GM18873 (cell line): Measurements from ENCODE around the gene BRF1.
"Not testable (repeated sequence)": the region's sequence is repeated elsewhere in the genome, so short reads cannot be mapped to it uniquely, and the experiment has no call there.

Source experiments
- ATAC-seq: cut with Tn5 transposase; IDR thresholded peaks from one replicate; pipeline ENCODE4 v1.9.1; 2021; ENCODE audit warnings: mild to moderate bottlenecking, moderate library complexity, moderate number of reproducible peaks; ENCODE audit not compliant: unreplicated experiment, low FRiP score

Gene BRF1, protein sequence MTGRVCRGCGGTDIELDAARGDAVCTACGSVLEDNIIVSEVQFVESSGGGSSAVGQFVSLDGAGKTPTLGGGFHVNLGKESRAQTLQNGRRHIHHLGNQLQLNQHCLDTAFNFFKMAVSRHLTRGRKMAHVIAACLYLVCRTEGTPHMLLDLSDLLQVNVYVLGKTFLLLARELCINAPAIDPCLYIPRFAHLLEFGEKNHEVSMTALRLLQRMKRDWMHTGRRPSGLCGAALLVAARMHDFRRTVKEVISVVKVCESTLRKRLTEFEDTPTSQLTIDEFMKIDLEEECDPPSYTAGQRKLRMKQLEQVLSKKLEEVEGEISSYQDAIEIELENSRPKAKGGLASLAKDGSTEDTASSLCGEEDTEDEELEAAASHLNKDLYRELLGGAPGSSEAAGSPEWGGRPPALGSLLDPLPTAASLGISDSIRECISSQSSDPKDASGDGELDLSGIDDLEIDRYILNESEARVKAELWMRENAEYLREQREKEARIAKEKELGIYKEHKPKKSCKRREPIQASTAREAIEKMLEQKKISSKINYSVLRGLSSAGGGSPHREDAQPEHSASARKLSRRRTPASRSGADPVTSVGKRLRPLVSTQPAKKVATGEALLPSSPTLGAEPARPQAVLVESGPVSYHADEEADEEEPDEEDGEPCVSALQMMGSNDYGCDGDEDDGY

DNA sequence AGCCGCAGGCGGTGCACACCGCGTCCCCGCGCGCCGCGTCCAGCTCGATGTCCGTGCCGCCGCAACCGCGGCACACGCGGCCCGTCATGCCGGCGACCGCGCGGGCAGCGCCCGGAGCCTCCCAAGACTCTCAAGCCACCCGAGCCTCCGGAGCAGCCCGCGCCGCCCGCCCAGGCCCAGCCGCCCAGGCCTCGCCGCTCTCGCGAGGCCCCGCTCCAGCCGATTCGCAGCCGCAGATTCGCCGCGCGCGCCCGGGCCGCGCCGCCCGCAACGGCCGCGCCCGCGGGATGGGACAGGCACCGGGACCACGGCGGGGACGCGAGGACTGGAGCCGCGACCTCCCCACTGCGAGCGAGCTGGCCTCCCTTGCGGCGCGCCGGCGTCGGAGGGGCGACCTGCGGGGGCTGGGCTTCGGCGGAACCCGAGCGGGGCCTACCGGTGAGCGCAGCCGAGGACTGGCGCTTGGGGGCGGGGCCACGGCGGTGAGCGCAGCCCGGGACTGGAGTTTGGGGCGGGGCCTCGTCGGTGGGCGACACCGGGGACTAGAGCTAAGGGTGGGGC, at the start of gene BRF1:
BRF1 (minus strand) TSS at position 460 of the 561 bp plus-strand sequence; CDS start at position 88, 372 bp downstream.
- peak; percentile 67 for ATAC-seq

DNA sequence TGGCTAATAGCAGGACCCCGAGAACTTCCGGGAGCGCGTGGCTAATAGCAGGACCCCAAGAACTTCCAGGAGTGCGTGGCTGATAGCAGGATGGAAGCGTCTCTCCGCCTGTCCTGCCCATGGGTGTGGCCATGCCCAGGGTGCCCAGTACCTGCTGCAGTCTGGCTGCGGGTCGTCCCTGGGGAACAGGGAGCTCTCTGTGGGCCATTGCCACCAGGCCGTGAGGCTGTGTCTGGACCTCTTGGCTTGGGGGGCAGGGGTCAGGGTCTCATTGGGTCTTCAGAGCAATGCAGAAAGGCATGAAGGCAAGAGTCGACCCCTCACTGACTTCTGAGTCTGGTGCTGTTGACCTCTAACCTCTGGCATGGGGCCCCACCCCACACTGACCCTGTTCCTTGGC, 49.2 kb upstream of the BRF1 start:
- no peak for ATAC-seq

DNA sequence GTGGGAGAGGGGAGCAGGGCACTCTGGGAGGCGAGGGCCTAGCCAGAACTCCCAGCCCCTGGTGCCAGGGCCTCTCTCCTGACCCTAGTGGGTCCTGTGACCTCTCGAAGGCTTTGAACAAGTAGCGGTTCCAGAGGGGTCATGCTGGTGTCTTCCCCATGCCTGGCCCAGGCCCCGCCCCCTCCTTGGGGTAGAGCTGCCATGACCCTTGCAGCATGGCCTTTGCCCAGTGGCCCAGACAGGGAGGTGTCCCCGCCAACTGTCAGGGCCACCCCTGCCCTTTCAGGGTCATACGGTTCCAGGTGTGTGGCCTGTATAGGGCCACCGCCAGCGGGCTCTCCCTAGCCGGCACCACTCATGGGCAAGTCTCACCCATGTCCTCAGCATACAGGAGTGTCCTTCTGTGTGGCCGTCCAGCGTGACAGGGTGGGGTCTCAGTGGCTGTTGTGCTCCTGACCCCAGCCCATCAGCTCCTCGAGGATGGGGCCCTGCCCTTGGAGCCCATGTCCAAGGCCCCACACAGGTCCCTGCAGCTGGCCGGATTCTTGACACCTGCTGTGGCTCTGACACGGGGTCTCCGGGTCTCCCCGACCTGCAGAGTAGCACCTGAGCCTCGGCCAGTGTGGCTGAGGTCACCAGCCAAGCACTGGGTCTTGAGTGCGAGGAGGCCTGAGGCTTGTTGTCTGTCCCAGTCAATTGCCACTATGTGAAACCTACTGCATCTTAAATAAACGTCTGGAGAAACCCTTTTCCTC, 48.3 kb upstream of the BRF1 start:
- no peak for ATAC-seq

DNA sequence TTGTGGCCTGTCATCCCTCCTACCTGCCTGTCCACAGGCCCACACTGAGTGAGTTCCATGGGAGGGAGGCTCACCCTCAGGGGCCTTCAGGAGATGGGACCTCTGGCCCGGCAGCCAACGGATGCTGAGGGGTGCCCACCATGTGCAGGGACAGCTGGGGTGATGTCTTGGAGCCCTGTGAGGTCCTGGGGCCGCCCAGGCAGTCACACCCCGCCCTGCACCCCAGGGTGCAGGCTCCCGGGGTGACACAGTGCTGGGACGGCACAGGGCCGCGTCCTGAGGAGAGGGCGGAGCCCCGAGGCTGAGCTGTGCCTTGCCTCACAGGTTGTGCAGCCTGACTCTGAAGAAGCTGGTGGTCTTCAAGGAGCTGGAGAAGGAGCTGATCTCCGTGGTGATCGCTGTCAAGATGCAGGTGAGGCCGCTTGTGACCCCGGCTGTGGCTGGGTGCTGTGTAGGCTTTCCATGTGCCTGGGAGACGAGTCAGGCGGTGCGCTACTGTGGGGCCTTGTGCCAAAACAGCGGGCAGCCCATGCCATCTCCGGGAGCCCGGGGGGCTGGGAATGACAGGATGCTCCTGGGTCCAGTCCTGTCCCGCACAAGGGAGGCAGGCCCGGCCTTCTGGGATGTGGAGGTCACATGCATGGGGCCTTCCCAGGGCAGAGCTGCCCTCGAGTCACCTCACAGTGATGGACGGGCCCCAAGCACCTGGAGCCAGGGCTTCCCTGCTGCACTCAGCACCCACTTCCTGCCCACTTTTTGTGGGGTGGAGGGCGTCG, 47.6 kb upstream of the BRF1 start:
- no peak for ATAC-seq

DNA sequence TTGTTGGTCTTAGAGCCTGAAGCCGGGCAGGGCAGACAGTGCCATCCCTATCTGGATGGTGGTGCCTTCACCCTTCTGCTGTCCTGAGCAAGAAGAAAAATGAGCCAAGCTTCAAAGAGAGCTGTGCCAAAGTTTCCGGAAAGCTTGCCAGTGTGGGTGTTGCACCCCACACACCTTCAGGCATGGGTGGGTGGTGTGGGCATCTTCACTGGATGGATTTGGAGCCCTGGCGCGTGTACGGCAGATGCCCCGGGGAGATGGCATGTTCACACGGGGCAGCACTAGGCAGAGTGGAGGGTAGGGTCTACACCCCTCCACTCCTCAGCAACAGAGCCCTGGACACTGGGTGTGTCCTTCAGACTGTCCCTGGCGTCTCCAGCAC, 46.8 kb upstream of the BRF1 start:
- ATAC-seq: no peak

DNA sequence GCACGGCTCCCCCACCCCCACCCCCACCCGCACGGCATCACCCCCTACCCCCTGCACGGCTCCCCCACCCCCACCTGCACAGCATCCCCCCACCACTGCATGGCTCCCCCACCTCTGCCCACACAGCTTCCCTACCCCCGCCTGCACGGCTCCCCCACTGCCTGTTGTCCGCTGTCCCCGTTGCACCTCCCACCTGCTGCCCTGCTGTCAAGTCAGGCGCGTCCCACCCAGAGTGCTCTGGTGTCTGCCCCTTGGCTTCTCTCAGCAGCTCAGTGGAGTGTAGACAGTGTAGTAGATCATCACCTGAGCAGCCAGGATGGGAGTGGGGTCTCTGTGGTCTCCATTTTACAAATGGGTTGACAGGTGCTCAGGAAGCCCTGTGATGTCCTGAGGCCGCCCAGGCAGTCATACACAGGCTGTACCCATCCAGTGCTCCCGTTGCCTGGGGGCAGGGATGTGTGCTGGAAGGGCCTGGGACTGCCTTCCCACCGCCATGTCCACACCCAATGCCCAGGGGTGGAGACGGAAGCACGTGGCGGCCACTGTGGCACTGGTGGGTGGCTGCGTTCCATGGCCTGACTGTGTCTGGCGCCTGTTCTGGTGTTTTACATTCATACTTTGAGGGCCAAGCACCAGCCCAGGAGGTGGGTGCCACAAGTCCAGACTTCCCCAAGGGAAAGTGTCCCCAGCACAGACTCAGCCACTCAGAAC, 46.2 kb upstream of the BRF1 start:
- ATAC-seq: no peak

DNA sequence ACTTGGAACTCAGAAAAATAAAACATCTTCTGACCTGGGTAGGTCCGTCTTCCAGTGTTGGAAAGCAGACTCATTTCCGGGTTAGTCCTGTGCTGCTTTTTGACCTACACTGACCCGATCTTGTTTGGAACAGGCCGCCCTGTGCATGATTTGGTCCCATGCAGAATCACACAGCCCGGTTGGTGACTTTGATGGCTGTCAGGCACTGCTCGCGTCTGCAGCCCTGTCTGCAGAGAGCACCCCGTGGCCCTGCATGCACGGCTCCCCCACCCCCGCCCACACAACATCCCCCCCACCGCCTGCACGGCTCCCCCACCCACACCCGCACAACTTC, 45.4 kb upstream of the BRF1 start:
- no peak for ATAC-seq

DNA sequence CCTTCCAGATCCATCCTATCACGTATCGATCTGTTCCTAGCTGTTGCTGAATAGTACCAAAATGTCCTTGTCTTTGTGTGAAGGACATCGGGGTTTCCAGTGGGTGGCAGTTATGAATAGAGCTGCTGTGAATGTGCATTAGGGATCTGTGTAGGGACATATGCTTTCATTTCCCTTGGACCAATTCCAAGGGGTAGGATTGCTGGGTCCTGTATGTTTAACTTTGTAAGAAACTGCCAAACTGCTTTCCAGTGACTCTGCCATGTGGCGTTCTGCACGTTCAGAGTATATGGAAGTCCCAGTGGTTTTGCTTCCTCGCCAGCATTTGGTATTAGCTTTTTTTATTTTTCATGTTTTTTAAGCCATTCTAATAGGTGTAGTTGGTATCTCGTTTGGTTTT, 42.4 kb upstream of the BRF1 start:
- ATAC-seq: no peak

DNA sequence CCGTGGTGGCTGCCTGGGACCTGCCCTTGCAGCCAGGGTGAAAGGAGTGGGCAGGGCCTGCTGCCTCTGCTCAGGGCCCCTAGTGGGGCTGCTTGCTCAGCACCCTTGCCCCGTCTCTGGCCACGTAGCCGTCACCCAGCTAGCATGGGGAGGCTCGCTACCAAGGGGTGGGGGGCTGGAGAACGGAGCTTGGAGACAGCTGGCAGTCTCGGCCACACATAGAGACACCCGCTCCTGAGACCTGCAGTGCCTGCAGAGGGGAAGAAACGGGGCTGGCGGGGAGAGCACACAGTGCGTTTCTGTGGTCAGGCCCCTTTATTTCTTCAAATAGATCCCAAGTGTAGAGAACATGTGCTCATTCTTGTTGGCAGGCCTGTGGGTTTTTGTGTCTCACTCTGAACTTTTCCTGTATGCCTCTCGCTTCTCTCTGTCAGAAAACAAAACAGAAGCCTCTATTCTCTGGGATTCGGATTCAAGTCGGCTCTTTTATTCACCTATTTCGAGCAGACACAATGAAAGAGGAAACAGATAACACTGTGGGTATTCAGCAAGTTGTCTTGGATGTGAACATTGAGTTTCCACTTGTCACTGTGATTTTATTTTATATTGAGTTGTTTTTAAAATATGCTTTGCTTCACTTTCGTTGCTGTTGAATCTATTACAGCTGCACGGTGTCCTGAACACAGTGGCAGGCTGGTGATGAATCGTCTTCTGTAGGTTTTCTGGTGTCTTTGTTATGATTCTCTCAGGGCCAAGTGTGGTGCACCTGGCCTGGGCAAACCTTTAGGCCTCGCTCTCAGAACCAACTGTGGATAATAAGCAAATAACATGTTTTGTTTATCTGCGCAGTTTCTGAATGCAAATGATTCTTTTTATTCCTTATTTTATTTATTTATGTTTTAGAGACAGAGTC, 40.3 kb upstream of the BRF1 start:
- ATAC-seq: no peak

DNA sequence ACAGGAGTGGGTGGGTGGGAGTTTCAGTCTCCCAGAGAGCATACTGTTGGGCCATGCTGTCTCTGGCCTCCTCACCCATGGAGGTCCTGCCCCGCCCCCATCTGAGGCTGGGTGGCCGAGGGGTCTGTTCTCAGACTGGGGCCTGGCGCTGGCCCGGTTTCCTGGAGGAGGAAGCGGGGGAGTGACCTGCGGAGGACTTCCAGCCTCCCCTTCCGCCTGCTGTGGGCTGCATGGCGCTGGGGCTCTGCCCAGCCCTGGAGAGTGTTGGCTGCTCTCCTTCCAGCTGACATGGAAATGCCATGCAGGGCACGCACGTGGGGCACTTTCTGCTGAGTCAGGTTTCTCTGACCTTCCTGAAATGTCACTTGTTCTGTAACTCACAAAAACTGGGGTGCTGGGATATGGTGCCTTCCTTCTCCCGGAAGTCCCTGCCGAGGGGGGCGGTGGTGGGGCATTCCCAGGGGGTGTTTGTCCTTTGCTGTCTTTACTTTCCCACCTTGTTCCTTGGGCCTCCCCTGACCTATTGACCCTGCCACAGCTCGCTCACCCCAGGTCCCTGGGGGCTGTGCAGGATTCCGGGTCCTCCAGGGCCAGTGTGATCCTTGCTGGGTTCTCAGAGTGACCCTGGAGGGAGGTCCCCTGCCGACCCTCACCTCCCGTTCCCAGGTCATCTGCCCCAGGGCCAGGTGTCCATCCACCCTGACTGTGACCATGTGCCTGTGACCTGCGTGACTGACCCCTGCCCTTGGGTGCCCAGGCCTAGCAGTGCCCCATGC, 37.4 kb upstream of the BRF1 start:
- no peak for ATAC-seq

DNA sequence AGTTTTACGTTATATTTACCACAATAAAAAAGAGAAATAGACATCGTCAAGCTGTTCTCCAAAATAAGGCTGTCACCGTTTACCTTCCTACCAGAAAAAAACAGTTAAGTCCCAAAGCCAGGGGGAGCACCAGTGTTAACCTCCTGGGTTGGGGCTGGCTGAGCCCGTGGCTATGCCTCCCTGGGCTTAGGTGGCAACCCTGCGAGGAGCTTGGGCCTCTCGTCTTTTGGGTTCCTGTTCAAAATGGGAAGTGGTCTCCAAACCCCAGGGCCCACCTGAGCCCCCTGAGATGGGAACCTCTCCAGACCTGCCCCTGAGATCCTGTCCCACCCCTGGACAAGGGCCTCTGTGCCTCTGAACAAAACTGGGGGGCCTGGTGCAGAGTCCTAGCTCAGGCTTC, 36.6 kb upstream of the BRF1 start:
- ATAC-seq: no peak

DNA sequence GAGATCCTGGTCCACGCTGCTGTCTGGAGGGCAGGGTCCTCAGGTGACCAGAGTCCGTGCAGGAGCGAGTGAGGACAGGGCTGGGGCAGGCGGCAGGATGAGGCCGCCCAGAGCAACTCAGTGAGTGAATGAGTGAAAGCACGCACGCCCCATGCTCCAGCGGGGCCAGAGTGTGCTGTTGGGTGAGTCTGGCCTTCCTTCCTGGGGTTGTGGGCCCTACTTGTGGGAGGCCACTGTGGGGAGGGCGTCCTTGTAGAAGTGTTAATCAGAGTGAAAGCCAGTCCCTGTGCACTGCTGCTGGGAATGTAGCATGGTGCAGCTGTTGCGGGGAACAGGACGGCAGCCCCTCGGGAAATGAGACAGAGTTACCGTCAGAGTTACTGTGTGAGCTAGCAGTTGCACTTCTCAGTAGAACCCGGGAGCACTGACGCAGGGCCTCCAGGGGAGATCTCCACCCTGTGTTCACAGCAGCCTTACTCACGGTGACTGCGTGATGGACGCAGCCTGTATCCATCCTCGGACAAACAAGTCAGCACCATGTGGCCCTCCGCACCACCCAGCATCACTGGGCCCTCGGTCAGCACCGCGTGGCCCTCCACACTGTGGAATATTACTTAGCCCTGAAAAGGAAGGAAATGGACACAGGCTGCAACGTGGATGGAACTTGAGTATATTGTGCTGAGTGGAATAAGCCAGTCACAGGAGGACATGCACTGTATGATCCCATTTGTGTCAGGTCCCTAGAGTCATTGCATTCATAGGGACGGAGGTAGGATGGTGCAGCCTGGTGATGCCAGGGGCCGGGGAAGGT, 35.9 kb upstream of the BRF1 start:
- ATAC-seq: no peak

DNA sequence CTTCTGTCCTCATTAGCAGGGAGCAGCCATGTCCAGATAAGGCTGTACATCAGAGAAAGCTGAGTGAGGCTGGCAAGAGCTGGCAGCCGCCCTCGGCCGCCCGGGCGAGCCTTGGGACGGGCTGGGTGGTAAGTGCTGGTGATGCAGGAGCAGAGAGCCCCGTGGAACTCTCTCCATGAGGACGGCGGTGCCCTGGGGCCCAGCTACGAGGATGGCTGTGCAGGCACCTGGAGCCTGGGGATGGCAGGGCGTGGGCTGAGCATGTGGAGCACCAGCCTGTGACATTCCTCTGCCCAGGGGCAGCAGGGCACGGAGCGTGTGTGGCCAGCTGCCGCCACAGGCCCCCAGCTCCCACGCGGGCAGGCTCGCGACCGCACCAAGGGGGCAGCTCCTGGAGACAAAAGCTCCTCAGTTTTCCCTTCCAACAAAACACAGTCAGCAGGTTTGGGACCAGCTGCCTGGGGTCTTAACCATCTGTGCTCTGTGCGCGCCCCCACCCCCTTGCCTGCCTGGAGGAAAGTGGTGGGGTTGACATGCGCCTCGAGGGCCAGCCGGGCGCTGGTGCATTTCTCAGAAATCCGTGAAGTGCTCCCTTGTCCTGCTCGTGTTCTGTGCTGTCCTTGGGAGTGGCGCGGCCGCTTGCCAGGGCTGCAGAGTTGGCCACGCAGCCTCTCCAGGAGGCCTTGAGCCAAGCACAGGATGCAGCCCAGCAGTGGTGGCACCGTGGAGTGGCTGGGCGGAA, 35.1 kb upstream of the BRF1 start:
- ATAC-seq: no peak

DNA sequence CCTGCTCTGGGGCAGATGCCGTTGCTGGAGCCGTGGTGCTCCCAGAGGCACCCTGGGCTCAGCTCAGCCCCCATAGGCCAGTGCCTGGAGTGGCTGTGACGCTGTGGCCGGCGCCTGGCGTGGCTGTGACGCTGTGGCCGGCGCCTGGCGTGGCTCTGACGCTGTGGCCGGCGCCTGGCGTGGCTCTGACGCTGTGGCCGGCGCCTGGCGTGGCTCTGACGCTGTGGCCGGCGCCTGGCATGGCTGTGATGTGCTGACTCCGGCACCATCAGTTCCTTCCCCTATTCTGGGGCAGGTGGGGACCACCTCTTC, 34.4 kb upstream of the BRF1 start:
- ATAC-seq: not testable (repeated sequence)

DNA sequence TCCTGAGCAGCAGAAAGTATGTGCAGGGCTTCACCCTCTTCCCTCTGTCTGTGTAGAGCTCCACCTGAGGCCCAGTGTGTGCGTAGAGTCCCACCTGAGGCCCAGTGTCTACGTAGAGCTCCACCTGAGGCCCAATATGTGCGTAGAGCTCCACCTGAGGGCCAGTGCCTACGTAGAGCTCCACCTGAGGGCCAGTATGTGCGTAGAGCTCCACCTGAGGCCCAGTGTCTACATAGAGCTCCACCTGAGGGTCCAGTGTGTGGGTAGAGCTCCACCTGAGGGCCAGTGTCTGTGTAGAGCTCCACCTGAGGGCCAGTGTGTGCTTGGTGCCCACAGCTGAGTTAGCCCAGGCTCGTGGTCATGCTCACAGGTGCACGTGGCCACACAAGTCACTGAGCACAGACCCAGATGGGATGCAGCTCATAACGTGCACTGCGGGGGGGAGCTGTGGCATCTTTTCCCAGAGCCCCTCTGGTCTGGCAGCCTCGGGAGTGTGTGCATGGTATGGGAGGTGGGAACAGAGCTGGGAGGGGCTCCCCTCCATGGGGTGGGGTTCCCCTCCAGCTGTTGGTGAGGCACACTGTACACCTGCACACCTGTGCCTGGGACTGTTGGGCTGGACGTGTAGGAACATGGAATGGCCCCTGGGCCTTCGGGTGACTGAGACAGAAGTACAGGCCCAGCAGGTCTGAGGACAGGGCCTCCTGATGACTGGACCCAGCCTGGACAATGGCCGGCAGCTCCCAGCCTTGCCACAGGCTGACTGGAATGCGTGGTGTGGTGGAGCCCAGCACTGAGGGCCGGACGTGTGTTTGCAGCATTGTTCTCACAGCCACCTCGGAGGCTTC, 33.8 kb upstream of the BRF1 start:
- ATAC-seq: no peak
